K562 (cell line): ENCODE measurements around the gene ERCC1. TPM values are rescaled to one million over a fixed set of nuclear protein-coding genes. Genes with fewer than 3 reads are reported as not detected.
A peak's percentile ranks its signal among the peaks of the same experiment; 100 is the strongest.

Source experiments
- BDP1 ChIP-seq: IDR thresholded peaks from 3 replicates; pipeline ENCODE4 v1.6.1; 2011; ENCODE audit not compliant: insufficient read length, insufficient read depth
- CHD2 ChIP-seq: IDR thresholded peaks from 2 replicates; pipeline ENCODE4 v1.6.1; 2011; ENCODE audit warnings: low read depth, low read length
- CTBP1 ChIP-seq: fragments of 450-650 bp; IDR thresholded peaks from 2 replicates; pipeline ENCODE4 v1.6.1; 2016; ENCODE audit warnings: borderline replicate concordance
- ELF2 ChIP-seq: fragments of 250-450 bp; sonication (Bioruptor Pico); IDR thresholded peaks from 2 replicates; pipeline ENCODE4 v1.5.0; 2021; ENCODE audit warnings: mild to moderate bottlenecking
- FOXO4 ChIP-seq: fragments of 450-650 bp; formaldehyde crosslinking; IDR thresholded peaks from 2 replicates; pipeline ENCODE4 v1.4.0; 2020; ENCODE audit warnings: mild to moderate bottlenecking, moderate library complexity
- KDM1A ChIP-seq, 2 experiments: fragments of 450-650 bp; IDR thresholded peaks; 2 replicates each; pipeline ENCODE4 v1.6.1; 2016; ENCODE audit warnings: mild to moderate bottlenecking in 2 of 2
- MGA ChIP-seq: fragments of 450-650 bp; IDR thresholded peaks from 2 replicates; pipeline ENCODE4 v1.6.1; 2016; ENCODE audit warnings: mild to moderate bottlenecking, moderate library complexity
- PHF20 ChIP-seq: fragments of 450-650 bp; IDR thresholded peaks from 2 replicates; pipeline ENCODE4 v1.6.1; 2018; ENCODE audit not compliant: partially characterized antibody
- POLR2A ChIP-seq: fragments of 450-650 bp; conservative IDR thresholded peaks from 2 replicates; pipeline ENCODE4 v1.6.1; 2016
- RCOR1 ChIP-seq, 2 experiments: IDR thresholded peaks; 2 replicates each; pipeline ENCODE4 v1.6.1; 2012; ENCODE audit warnings: low read depth in 2 of 2, low read length in 2 of 2, borderline replicate concordance in 1 of 2, improper control_type of control experiment in 1 of 2
- ZBTB8A ChIP-seq: fragments of 450-650 bp; IDR thresholded peaks from 2 replicates; pipeline ENCODE4 v1.6.1; 2018; ENCODE audit warnings: mild to moderate bottlenecking, moderate library complexity; ENCODE audit not compliant: partially characterized antibody
- ZEB2 ChIP-seq: fragments of 450-650 bp; IDR thresholded peaks from 2 replicates; pipeline ENCODE4 v1.6.1; 2016
- ZKSCAN8 ChIP-seq: fragments of 200-800 bp; sonication (Bioruptor generic); IDR thresholded peaks from 2 replicates; pipeline ENCODE4 v1.6.1; 2016; ENCODE audit warnings: missing genetic modification characterization, missing compliant biosample characterization
- ZNF224 ChIP-seq: sonication (generic); formaldehyde crosslinking; IDR thresholded peaks from 2 replicates; pipeline ENCODE4 v1.8.0; 2022; ENCODE audit warnings: mild to moderate bottlenecking, missing genetic modification reagents
- ZNF41 ChIP-seq: fragments of 250-450 bp; sonication (Bioruptor Pico); conservative IDR thresholded peaks from 2 replicates; pipeline ENCODE4 v1.4.0; 2020; ENCODE audit warnings: mild to moderate bottlenecking
- ZNF76 ChIP-seq: fragments of 250-450 bp; sonication (Bioruptor Pico); IDR thresholded peaks from 2 replicates; pipeline ENCODE4 v1.4.0; 2020; ENCODE audit warnings: mild to moderate bottlenecking, moderate library complexity, borderline replicate concordance
- polyA plus RNA-seq, 8 experiments: library from polyadenylated mRNA; depleted of rRNA in 4 of 8; stranded (reverse) in 5 of 8; unstranded in 3 of 8; fragments of >200 nt; fragmentation: Nextera tagmentation in 2 of 8; fragmentation: Illumina TruSeq in 1 of 8; extraction: Ambion mirVana in 2 of 8; extraction: Trizol in 1 of 8; gene quantifications; 2 replicates each; pipeline versions ENCODE4 v1.2.1 to v1.2.3, GENCODE V29; 2011 to 2014; ENCODE audit warnings: inconsistent platforms in 1 of 8, missing spikeins in 1 of 8
- total RNA-seq, 7 experiments: library from RNA; depleted of rRNA in 6 of 7; stranded (reverse); fragments of >200 nt in 6 of 7; fragmentation: Illumina TruSeq in 2 of 7; extraction: Trizol in 2 of 7; gene quantifications; 2 replicates each; pipeline versions ENCODE4 v1.2.1 to v1.2.3, GENCODE V29; 2011 to 2021; ENCODE audit warnings: low replicate concordance in 1 of 7

Gene ERCC1
- total and polyA plus RNA-seq, 9 of the 15 experiments (the other 6 are each of a cell fraction or from before 2014, with no cell fraction given): 9.3 to 92.6 (median 60.0) TPM

- TF ChIP-seq ZNF224 (CRISPR knock-in tag) (no peak), POLR2A (peak; percentile 58), ELF2 (CRISPR knock-in tag) (no peak), FOXO4 (CRISPR knock-in tag) (no peak), CHD2 (no peak), MGA (peak; percentile 68), BDP1 (no peak), RCOR1 (IDR thresholded peaks at IDR 0.05; ENCODE audit: borderline replicate concordance in 1 of 2, low read depth in 2 of 2, low read length in 2 of 2) (no peak; a peak in 1 of 4 replicates), ZEB2 (no peak), PHF20 (no peak), KDM1A (IDR thresholded peaks at IDR 0.05) (no peak), ZNF76 (CRISPR knock-in tag) (no peak), ZNF41 (CRISPR knock-in tag) (no peak), CTBP1 (peak; percentile 54), ZKSCAN8 (CRISPR knock-in tag) (no peak), ZBTB8A (no peak)
Measured at GRCh38 chr19:45444318-45445041, 20.8 kb upstream of the ERCC1 start (continued).
